ENCODE results near the gene ITM2C.

Gene ITM2C

DNA sequence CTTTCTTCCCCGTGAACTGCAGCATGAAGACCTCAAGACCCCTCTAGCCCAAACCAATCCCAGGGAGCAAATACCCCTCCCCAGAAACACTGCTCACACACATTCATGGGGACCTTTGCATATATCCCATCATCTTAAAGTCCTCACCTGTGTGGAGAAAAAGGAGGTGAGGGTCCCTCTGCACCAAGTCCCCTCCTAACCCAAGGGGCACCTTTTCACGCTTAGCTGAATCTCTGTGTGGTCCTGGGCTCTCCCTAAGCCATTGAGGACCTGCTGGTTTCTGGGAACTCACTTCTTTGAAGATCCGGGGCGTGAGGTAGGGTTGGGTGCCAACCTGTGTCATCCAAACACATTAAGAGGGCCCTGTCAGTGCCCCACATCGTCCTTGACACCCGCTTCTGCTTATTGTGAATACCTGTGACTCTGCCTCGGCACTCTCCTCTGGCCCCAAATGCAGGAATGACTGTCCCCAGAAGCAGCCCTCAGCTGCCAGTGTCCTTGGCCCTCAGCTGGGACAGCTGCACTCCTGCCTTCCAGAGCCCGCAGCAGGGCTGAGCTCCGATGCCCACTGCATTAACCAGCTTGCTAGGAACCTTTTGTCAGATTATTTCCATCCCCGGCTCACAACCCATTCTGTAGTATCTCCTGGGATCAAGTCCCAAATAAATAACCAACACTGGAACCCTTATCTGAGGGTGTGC lies 41.3 kb upstream of the ITM2C start:
- Histone ChIP-seq H4K20me1 (ENCODE audit: insufficient read depth, low read length, poor library complexity, severe bottlenecking) (no peaks in the 10 kb centered on the region), H3K36me3 (ENCODE audit: insufficient read depth, low read length) (peaks cover 19% of the 10 kb centered on the region), H3K9me3 (ENCODE audit: insufficient read depth, low read depth, low read length) (no peaks in the 10 kb centered on the region), H3K4me1 (ENCODE audit: insufficient read depth, low read length, poor library complexity, severe bottlenecking) (no peaks in the 10 kb centered on the region), H3K4me2 (ENCODE audit: low read depth, low read length, poor library complexity, severe bottlenecking) (no peak overlapping the region), H3K9me2 (replicated peaks; ENCODE audit: low read depth, low read length) (no peaks in the 10 kb centered on the region), H3K9ac (ENCODE audit: low read depth, low read length, poor library complexity, severe bottlenecking) (no peak overlapping the region), H3K4me3 (ENCODE audit: low read length, poor library complexity, severe bottlenecking) (no peak overlapping the region), H3K27me3 (ENCODE audit: insufficient read depth, low read length, poor library complexity, severe bottlenecking) (no peaks in the 10 kb centered on the region), H3K79me2 (ENCODE audit: insufficient read depth, low read length) (no peaks in the 10 kb centered on the region), H3F3A (ENCODE audit: low read depth) (no peaks in the 10 kb centered on the region), H2AFZ (ENCODE audit: low read length) (no peak overlapping the region)
- TF ChIP-seq, protein P1, sequence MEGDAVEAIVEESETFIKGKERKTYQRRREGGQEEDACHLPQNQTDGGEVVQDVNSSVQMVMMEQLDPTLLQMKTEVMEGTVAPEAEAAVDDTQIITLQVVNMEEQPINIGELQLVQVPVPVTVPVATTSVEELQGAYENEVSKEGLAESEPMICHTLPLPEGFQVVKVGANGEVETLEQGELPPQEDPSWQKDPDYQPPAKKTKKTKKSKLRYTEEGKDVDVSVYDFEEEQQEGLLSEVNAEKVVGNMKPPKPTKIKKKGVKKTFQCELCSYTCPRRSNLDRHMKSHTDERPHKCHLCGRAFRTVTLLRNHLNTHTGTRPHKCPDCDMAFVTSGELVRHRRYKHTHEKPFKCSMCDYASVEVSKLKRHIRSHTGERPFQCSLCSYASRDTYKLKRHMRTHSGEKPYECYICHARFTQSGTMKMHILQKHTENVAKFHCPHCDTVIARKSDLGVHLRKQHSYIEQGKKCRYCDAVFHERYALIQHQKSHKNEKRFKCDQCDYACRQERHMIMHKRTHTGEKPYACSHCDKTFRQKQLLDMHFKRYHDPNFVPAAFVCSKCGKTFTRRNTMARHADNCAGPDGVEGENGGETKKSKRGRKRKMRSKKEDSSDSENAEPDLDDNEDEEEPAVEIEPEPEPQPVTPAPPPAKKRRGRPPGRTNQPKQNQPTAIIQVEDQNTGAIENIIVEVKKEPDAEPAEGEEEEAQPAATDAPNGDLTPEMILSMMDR (conservative IDR thresholded peaks at IDR 0.05; ENCODE audit: low read length), result no peak
- TF ChIP-seq EZH2phosphoT487 (IDR thresholded peaks at IDR 0.05; ENCODE audit: borderline replicate concordance), result no peak

DNA sequence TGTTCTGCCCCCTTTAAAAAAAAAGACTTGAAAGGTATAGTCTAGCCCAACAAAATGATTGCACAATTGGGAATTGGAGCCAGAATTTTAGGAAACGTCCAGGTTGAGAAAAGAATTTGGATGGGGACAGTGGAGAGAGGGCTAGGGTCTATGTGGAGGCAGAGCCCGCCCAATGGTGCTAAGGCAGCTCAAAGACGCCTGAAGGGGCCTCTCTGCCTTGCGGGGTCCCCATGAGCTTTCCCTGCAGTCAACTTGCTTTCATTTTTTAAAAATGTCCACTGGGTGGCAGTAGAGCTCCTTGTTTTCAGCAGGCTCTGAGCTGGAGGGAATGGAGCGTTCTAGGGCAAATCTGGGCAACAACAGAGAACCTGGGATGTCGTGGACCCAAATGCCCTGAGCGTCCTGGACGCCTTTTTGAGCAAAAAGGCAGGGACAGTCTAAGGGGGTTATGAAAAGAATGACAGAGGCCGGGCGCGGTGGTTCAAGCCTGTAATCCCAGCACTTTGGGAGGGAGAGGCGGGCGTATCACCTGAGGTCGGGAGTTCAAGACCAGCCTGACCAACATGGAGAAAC lies 40.2 kb upstream of the ITM2C start:
- Histone ChIP-seq H3K9ac (ENCODE audit: low read depth, low read length, poor library complexity, severe bottlenecking) (peak overlapping the region; percentile 24), H2AFZ (ENCODE audit: low read length) (0 out of 2 replicates have a peak overlapping the region, but pooled peaks have one; percentile 46), H3K9me3 (ENCODE audit: insufficient read depth, low read depth, low read length) (no peaks in the 10 kb centered on the region), H3K4me2 (ENCODE audit: low read depth, low read length, poor library complexity, severe bottlenecking) (no peak overlapping the region), H3F3A (ENCODE audit: low read depth) (no peaks in the 10 kb centered on the region), H3K9me2 (replicated peaks; ENCODE audit: low read depth, low read length) (no peaks in the 10 kb centered on the region), H3K27me3 (ENCODE audit: insufficient read depth, low read length, poor library complexity, severe bottlenecking) (no peaks in the 10 kb centered on the region), H3K4me1 (ENCODE audit: insufficient read depth, low read length, poor library complexity, severe bottlenecking) (no peaks in the 10 kb centered on the region), H3K36me3 (ENCODE audit: insufficient read depth, low read length) (peaks cover 9% of the 10 kb centered on the region), H3K4me3 (ENCODE audit: low read length, poor library complexity, severe bottlenecking) (no peak overlapping the region), H3K79me2 (ENCODE audit: insufficient read depth, low read length) (no peaks in the 10 kb centered on the region), H4K20me1 (ENCODE audit: insufficient read depth, low read length, poor library complexity, severe bottlenecking) (no peaks in the 10 kb centered on the region)
- TF ChIP-seq, protein P1 (conservative IDR thresholded peaks at IDR 0.05; ENCODE audit: low read length), result peak; percentile 72
- TF ChIP-seq EZH2phosphoT487 (IDR thresholded peaks at IDR 0.05; ENCODE audit: borderline replicate concordance), result no peak

DNA sequence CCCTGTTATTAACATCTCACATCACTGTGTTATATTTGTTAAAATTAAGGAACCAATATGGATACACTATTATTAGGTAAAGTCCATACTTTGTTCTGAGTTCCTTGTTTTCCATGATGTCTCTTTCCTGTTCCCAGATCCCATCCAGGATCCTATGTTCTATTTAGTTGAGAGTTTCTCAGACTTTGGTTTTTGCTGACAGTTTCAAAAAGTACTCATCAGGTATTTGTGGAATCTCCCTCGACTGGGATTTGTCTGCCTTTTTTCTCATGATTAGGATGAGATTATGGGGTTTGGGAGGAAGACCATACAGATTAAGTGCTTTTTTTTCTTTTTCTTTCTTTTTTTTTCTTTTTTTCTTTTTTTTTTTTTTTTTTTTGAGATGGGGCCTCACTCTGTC lies 39.4 kb upstream of the ITM2C start:
- Histone ChIP-seq H2AFZ (ENCODE audit: low read length) (no peak overlapping the region), H4K20me1 (ENCODE audit: insufficient read depth, low read length, poor library complexity, severe bottlenecking) (no peaks in the 10 kb centered on the region), H3K9ac (ENCODE audit: low read depth, low read length, poor library complexity, severe bottlenecking) (no peak overlapping the region), H3K9me3 (ENCODE audit: insufficient read depth, low read depth, low read length) (no peaks in the 10 kb centered on the region), H3K4me3 (ENCODE audit: low read length, poor library complexity, severe bottlenecking) (no peak overlapping the region), H3K36me3 (ENCODE audit: insufficient read depth, low read length) (peaks cover 2% of the 10 kb centered on the region; the same call in 1 of the 2 replicates), H3K79me2 (ENCODE audit: insufficient read depth, low read length) (no peaks in the 10 kb centered on the region), H3K4me2 (ENCODE audit: low read depth, low read length, poor library complexity, severe bottlenecking) (no peak overlapping the region), H3K9me2 (replicated peaks; ENCODE audit: low read depth, low read length) (no peaks in the 10 kb centered on the region), H3K27me3 (ENCODE audit: insufficient read depth, low read length, poor library complexity, severe bottlenecking) (no peaks in the 10 kb centered on the region), H3K4me1 (ENCODE audit: insufficient read depth, low read length, poor library complexity, severe bottlenecking) (no peaks in the 10 kb centered on the region), H3F3A (ENCODE audit: low read depth) (no peaks in the 10 kb centered on the region)
- TF ChIP-seq, protein P1 (conservative IDR thresholded peaks at IDR 0.05; ENCODE audit: low read length), result no peak
